B cell (primary cell): ENCODE data around the gene SLC9C1. TPM values are rescaled to one million over a fixed set of nuclear protein-coding genes. Genes with fewer than 3 reads are reported as not detected.
A peak's percentile ranks its signal among the peaks of the same experiment; 100 is the strongest.

Source experiments
- ATAC-seq: fragments of 200-7000 bp; cut with Tn5 transposase; one replicate; pipeline ENCODE4 v1.10.0; 2021; ENCODE audit warnings: low read depth, mild to moderate bottlenecking, moderate number of reproducible peaks, moderate library complexity
- CTCF ChIA-PET: fragments of 350-600 bp; sonication (Branson Sonifier 250); formaldehyde crosslinking; loops from one replicate; lab custom pipeline; 2021; ENCODE audit warnings: antibody characterized with exemption, inconsistent platforms; lab: Charles Lee
- POLR2A ChIA-PET: fragments of 350-600 bp; sonication (Branson Sonifier 250); formaldehyde crosslinking; loops from one replicate; lab custom pipeline; 2021; ENCODE audit warnings: antibody characterized with exemption; lab: Charles Lee
- DNase-seq: peaks from one replicate; pipeline ENCODE4 v3.0.0; 2013
- H2AFZ ChIP-seq: 2 replicates; pipeline ENCODE4 v1.6.1; 2012; ENCODE audit warnings: mild to moderate bottlenecking, low read depth, low read length; ENCODE audit not compliant: insufficient read depth, poor library complexity, severe bottlenecking
- H3K27ac ChIP-seq, 2 donors: 1 replicate in 1 of 2; 2 replicates in 1 of 2; pipeline ENCODE4 v1.5.1; 2012 to 2013; ENCODE audit warnings: low read length in 2 of 2, mild to moderate bottlenecking in 2 of 2, moderate library complexity in 1 of 2
- H3K27me3 ChIP-seq, 4 experiments: fragments of 200-600 bp in 1 of 4; sonication (generic) in 1 of 4; replicated peaks in 1 of 4; 1 replicate in 2 of 4; 2 replicates in 2 of 4; pipeline versions ENCODE4 v1.6.1 to v1.7.0; 2013 to 2016; ENCODE audit warnings: low read length in 3 of 4, mild to moderate bottlenecking in 2 of 4, mixed read lengths in 1 of 4, moderate library complexity in 1 of 4; ENCODE audit not compliant: insufficient read depth in 4 of 4, control insufficient read depth in 3 of 4; ENCODE audit errors: control extremely low read depth in 1 of 4
- H3K36me3 ChIP-seq, 2 experiments: replicated peaks in 1 of 2; 1 replicate in 1 of 2; 2 replicates in 1 of 2; pipeline versions ENCODE4 v1.6.1 to v1.7.1; 2013; ENCODE audit warnings: low read length in 1 of 2; ENCODE audit not compliant: insufficient read depth in 2 of 2, control insufficient read depth in 1 of 2; ENCODE audit errors: control extremely low read depth in 1 of 2, extremely low read depth in 1 of 2
- H3K4me1 ChIP-seq, 2 donors: fragments of 200-600 bp in 1 of 2; sonication (generic) in 1 of 2; 1 replicate in 1 of 2; 2 replicates in 1 of 2; pipeline versions ENCODE4 v1.5.1 to v1.6.1; 2013 to 2017; ENCODE audit warnings: low read length in 2 of 2; ENCODE audit not compliant: control insufficient read depth in 2 of 2, insufficient read depth in 2 of 2
- H3K4me2 ChIP-seq: replicated peaks from 2 replicates; pipeline ENCODE3; 2012; ENCODE audit warnings: mild to moderate bottlenecking, low read depth, low read length; ENCODE audit not compliant: poor library complexity, severe bottlenecking
- H3K4me3 ChIP-seq, 5 experiments: fragments of 200-600 bp in 1 of 5; sonication (generic) in 1 of 5; 1 replicate in 3 of 5; 2 replicates in 2 of 5; pipeline versions ENCODE4 v1.5.1 to v1.7.0; 2011 to 2016; ENCODE audit warnings: low read length in 4 of 5, mild to moderate bottlenecking in 4 of 5, low read depth in 2 of 5, control low read depth in 1 of 5, moderate library complexity in 1 of 5; ENCODE audit not compliant: insufficient read depth in 1 of 5; ENCODE audit errors: control extremely low read depth in 1 of 5, extremely low read depth in 1 of 5
- H3K79me2 ChIP-seq: fragments of 200-600 bp; sonication (generic); one replicate; pipeline ENCODE4 v1.6.0; 2016; ENCODE audit warnings: low read length; ENCODE audit not compliant: control insufficient read depth, insufficient read depth
- H3K9ac ChIP-seq: fragments of 200-600 bp; sonication (generic); 2 replicates; pipeline ENCODE4 v1.6.1; 2017; ENCODE audit warnings: mild to moderate bottlenecking, low read length, moderate library complexity
- H3K9me3 ChIP-seq, 3 donors: one replicate each; pipeline versions ENCODE4 v1.6.1 to v1.7.1; 2013; ENCODE audit warnings: low read length in 2 of 3; ENCODE audit not compliant: control insufficient read depth in 2 of 3, insufficient read depth in 1 of 3; ENCODE audit errors: control extremely low read depth in 1 of 3
- H4K20me1 ChIP-seq: 2 replicates; pipeline ENCODE4 v1.6.0; 2012; ENCODE audit warnings: mild to moderate bottlenecking, low read length; ENCODE audit not compliant: insufficient read depth, control insufficient read depth, poor library complexity, severe bottlenecking
- H3K27ac Mint-ChIP-seq: one replicate; pipeline ENCODE4 v1.8.0; 2021; ENCODE audit warnings: mixed read lengths
- H3K27me3 Mint-ChIP-seq: one replicate; pipeline ENCODE4 v1.8.0; 2021; ENCODE audit warnings: mixed read lengths
- H3K4me1 Mint-ChIP-seq: one replicate; pipeline ENCODE4 v1.8.0; 2021; ENCODE audit warnings: mixed read lengths
- H3K4me3 Mint-ChIP-seq: one replicate; pipeline ENCODE4 v1.8.0; 2021; ENCODE audit warnings: mixed read lengths
- H3K9me3 Mint-ChIP-seq: one replicate; pipeline ENCODE4 v1.8.0; 2022; ENCODE audit warnings: mixed read lengths; ENCODE audit not compliant: insufficient read depth
- CTCF ChIP-seq: fragments of 200-600 bp; IDR thresholded peaks from one replicate; pipeline ENCODE4 v1.8.0; 2022; ENCODE audit warnings: antibody characterized with exemption, mild to moderate bottlenecking
- EZH2 ChIP-seq: IDR thresholded peaks from 2 replicates; pipeline ENCODE4 v1.6.1; 2012; ENCODE audit warnings: borderline replicate concordance, low read depth, mild to moderate bottlenecking, moderate library complexity, low read length; ENCODE audit not compliant: insufficient read depth, poor library complexity, severe bottlenecking
- whole genome bisulfite sequencing: methylation state at CpG from one replicate; pipeline ENCODE4 v1.1.5; 2013; ENCODE audit warnings: missing lambda C conversion rate; ENCODE audit not compliant: insufficient coverage; 5-methylcytosine and 5-hydroxymethylcytosine counted together
- intact Hi-C: fragments of 100-400 bp; cut with micrococcal nuclease; formaldehyde crosslinking; loops from one replicate; pipeline ENCODE4 v1.10.0; 2022
- polyA plus RNA-seq: library from polyadenylated mRNA; depleted of rRNA; stranded (reverse); fragments of >200 nt; gene quantifications from 2 replicates; pipeline ENCODE4 v1.2.3, GENCODE V29; 2012
- total RNA-seq, 2 donors: library from RNA; stranded (reverse); fragments of 120-200 nt in 1 of 2; gene quantifications; 1 replicate in 1 of 2; 2 replicates in 1 of 2; pipeline versions ENCODE4 v1.2.3 to v1.2.4, GENCODE V29; 2013 to 2022

Gene SLC9C1
- total and polyA plus RNA-seq, 2 donors (not counting 1 experiment from before 2014, with no cell fraction given): 0.07 to 0.49 TPM

GRCh38 chr3:112143689-112144088, 150.3 kb downstream of the SLC9C1 start:
- H3K4me3 ChIP-seq: no peak overlapping the region
- no peaks in the 10 kb centered on the region for H3K27me3 Mint-ChIP-seq
- no peaks in the 10 kb centered on the region for H3K79me2 ChIP-seq
- no peak overlapping the region for H2AFZ ChIP-seq
- no peak overlapping the region for H3K4me2 ChIP-seq
- TF ChIP-seq EZH2 (no peak), CTCF (no peak)
- DNase-seq: no peak
- ChIA-PET CTCF (no interaction called here), POLR2A (no interaction called here)
- H3K9me3 Mint-ChIP-seq: peaks cover 16% of the 10 kb centered on the region
- H3K27ac ChIP-seq: no peak overlapping the region
- ATAC-seq: no peak
- H3K4me1 ChIP-seq: no peaks in the 10 kb centered on the region
- H3K4me1 Mint-ChIP-seq: peaks cover 8% of the 10 kb centered on the region
- no peaks in the 10 kb centered on the region for H3K27me3 ChIP-seq
- 33% methylated on average over 1 of the region's 1 CpG for WGBS
- H3K9me3 ChIP-seq: peaks cover 0 to 16% (median 6%) of the 10 kb centered on the region in 3 donors
- no peaks in the 10 kb centered on the region for H4K20me1 ChIP-seq
- intact Hi-C loops: no loop called here
- no peak overlapping the region for H3K9ac ChIP-seq
- no peaks in the 10 kb centered on the region for H3K36me3 ChIP-seq
- peak overlapping the region; percentile 32 for H3K4me3 Mint-ChIP-seq
- H3K27ac Mint-ChIP-seq: peak overlapping the region; percentile 17

GRCh38 chr3:112143251-112143650, 150.8 kb downstream of the SLC9C1 start:
- CTCF ChIA-PET: no interaction called here
- Histone ChIP-seq H4K20me1 (no peaks in the 10 kb centered on the region), H3K4me1 (peaks cover 0 to under 1% of the 10 kb centered on the region in 2 donors), H3K9me3 (peaks cover 0 to 15% (median 4%) of the 10 kb centered on the region in 3 donors), H3K9ac (no peak overlapping the region), H3K79me2 (no peaks in the 10 kb centered on the region), H3K4me2 (no peak overlapping the region), H3K36me3 (no peaks in the 10 kb centered on the region), H3K27ac (no peak overlapping the region), H3K27me3 (no peaks in the 10 kb centered on the region), H2AFZ (no peak overlapping the region), H3K4me3 (no peak overlapping the region)
- DNase-seq (no peak), ATAC-seq (no peak)
- POLR2A ChIA-PET: no interaction called here
- WGBS: no CpG with 5 or more reads among the region's 1 CpG
- Mint-ChIP-seq H3K27me3 (no peaks in the 10 kb centered on the region), H3K9me3 (peaks cover 16% of the 10 kb centered on the region), H3K4me3 (peak overlapping the region; percentile 32), H3K4me1 (peaks cover 8% of the 10 kb centered on the region), H3K27ac (peak overlapping the region; percentile 17)
- no peak for TF ChIP-seq CTCF
- TF ChIP-seq EZH2: no peak
- intact Hi-C loops: no loop called here
